IPS-NIHi7 (cell line): ENCODE measurements around the gene PPP4R3A.
A peak's percentile ranks its signal among the peaks of the same experiment; 100 is the strongest.
"Not testable (repeated sequence)": the region's sequence is repeated elsewhere in the genome, so short reads cannot be mapped to it uniquely, and the experiment has no call there.

Experiments used
- DNase-seq: peaks from one replicate; pipeline ENCODE4 v3.0.0; 2012; ENCODE audit warnings: mixed read lengths; ENCODE audit errors: extremely low spot score

Gene PPP4R3A

DNA sequence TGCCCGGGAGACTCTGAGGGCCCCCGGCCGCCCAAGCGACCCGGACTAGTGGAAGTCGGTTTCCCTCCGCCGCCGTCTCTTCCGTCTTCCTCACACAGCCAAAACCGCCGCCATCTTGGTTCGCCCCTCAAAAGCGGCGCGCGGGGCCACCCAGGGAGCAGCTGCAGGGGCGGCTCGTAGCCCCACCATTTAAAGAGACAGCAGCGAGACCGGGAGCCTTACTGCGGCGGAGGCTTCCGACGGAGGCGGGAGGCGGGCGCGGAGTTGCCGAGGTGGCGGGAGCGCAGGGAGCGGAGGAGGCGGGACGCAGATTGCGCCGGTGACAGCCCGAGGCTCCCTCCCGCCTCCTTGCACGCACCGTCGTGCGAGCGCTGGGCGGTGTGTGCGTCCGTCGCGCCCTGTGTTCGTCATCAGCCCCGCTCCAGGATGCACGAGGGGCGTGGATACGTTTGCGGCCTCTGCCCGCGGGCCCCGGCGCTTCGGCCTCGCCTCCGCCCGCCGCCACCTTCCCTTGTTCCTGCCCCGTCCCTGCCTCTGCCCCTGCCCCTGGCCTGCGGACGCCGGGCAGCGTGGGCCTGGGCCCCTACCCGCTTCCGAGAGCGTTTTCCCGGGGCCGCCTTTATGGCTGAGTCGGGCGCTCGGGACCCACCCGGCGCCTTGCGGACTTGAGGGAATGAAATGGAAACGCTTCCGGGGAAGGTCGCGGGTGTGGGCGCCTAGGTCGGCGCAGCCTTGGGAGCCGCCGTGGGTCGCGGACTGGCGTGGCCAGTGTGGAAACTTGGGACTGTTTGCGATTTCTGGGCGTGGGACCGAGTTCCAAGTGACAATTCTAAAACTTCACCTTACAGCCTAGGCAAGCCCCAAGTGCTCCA is at the start of gene PPP4R3A:
TSS of gene PPP4R3A (minus strand) at position 140 of the 872 bp plus-strand sequence. CDS start 663 bp downstream, outside the sequence.
- DNase-seq: peak; percentile 96

DNA sequence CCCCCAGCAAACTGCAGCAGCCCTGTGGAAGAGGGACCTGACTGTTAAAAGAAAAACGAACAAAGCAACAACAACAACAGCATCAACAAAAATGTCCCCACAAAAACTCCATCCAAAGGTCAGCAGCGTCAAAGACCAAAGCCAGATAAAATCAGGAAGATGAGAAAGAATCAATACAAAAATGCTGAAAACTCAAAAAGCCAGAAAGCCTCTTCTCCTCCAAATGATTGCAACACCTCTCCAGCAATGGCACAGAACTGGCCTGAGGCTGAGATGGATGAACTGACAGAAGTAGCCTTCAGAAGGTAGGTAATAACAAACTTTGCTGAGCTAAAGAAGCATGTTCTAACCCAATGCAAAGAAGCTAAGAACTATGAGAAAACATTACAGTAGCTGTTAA is 45.4 kb upstream of the PPP4R3A start:
- DNase-seq: no peak

DNA sequence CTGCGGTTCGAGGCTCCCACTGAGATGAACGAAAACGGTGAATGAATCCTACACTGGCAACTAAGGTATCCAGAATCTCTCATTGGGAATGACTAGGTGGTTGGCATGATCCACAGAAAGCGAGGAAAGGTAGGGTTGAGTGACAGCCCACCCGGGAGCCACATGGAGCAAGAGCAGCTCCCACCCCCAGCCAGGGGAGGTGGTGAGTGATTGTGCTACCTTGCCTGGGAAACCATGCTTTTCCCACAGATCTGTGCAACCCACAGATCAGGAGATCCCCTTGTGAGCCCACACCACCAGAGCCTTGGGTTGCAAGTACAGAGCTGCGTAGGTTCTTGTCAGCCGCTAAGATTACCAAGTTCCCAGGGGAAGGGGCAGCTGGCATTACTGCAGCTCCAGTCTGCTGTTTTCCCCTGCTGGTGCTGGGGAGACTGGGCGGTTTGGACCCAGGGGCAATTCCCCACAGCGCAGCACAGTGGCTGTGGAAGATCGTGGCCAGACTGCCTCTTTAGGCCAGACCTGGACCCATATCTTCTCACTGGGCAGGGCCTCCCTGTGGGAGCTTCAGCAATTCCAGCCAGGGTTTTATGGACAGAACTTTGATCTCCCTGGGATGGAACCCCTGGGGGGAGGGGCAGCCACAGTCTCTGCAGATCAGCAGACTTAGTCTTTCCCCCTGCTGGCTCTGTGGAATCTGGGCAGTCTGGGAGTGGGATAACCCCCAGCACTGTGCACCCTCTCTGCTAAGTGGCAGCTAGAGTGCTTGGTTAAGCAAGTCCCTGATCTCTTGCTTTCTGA is 44.6 kb upstream of the PPP4R3A start:
- no peak for DNase-seq

GRCh38 chr14:91548108-91548507 is 38.0 kb upstream of the PPP4R3A start:
- no peak for DNase-seq

DNA sequence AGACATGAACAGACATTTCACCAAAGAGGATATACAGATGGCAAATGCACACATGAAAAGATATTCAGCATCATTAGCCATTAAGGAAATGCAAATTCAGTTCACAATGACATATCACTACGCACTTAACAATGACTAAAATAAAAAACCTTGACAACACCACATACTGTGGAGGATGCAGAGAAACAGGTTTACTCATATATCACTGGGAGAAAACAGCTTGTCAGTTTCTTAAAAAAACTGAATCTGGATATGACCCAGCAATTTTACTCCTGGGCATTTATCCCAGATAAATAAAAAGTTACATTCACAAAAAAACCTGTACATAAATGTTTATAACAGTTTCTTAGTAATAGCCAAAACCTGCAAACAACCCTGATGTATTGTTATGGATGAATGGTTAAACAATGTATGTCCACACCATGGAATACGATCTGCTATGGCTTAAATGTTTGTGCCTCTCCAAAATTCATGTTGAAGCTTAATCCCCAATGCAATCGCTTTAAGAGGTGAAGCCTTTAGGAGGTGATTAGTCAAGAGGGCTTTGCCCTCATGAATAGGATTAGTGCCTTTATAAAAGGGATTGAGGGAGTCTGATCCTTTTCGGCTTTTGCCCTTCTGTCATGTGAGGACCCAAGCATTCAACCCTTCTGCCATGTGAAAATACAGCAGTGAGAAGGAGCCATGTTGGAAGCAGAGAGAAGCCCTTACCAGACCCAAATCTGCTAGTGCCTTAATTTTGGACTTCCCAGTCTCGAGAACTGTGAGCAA is 36.0 kb upstream of the PPP4R3A start:
- DNase-seq: no peak

GRCh38 chr14:91545204-91545603 is 35.1 kb upstream of the PPP4R3A start:
- no peak for DNase-seq

- no peak for DNase-seq
Measured at GRCh38 chr14:91536327-91536726, 26.2 kb upstream of the PPP4R3A start.

DNA sequence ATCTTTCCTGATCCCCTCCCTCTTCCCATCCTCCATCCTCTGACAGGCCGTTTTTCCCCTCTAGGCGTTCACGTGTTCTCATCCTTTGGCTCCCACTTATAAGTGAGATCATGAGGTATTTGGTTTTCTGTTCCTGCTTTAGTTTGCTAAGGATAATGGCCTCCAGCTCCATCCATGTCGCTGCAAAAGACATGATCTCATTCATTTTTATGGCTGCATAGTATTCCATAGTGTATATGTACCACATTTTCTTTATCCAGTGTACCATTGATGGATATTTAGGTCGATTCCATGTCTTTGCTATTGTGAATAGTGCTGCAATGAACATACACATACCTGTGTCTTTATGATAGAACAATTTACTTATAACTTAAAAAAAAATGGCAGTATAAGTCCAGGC is 23.9 kb upstream of the PPP4R3A start:
- DNase-seq: not testable (repeated sequence)

DNA sequence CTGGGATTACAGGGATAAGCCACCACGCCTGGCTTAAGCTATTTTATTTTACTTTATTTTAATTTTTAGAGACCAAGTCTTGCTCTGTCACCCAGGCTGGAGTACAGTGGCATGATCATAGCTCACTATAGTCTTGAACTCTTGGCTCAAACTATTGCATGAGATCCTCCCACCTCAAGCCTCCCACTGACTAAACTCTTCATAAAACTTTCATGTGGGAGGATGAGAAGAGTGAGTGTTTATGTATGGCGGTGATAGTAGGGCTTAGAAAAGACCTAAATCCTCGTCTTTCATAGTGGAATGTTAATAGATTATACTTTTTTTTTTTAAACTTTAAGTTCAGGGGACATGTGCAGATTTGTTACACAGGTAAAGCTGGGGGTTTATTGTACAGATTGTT is 23.5 kb upstream of the PPP4R3A start:
- no peak for DNase-seq

DNA sequence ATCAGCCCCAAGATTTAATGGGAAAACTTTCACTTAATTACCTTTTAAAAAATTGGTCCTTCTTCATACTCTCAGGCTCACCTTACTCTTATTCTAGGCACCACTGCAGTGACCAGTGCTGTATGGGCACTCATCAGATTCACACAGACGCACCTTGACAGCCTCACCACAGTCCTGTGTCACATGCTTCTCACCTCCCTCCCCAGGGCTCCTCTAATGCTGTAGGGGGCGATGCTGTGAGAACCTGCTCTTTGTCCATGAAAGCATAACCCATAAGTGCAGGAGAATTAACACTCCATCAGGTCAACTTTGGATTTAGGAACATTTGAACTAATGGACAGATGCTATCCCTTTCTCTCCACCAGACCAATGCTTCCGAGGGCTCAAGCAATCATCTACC is 13.9 kb upstream of the PPP4R3A start:
- DNase-seq: no peak

GRCh38 chr14:91521061-91521640 is 11.0 kb upstream of the PPP4R3A start:
- no peak for DNase-seq

DNA sequence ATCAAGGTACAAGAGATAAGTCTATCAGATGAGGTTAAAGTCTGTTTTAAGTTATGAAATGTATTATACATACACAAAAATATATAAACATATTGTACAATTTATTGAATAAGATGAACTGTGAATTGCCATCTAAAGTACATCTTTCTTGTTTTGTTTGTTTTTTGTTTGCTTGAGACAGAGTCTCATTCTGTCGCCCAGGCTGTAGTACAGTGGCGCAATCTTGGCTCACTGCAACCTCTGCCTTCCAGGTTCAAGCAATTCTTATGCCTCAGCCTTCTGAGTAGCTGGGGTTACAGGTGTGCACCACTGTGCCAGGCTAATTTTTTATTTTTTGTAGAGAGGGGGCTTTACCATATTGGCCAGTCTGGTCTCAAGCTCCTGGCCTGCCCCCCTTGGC is 10.0 kb upstream of the PPP4R3A start:
- no peak for DNase-seq

- DNase-seq: no peak
Measured at GRCh38 chr14:91519239-91520036, 9.3 kb upstream of the PPP4R3A start.

GRCh38 chr14:91516663-91517388 is 6.7 kb upstream of the PPP4R3A start:
- DNase-seq: no peak

DNA sequence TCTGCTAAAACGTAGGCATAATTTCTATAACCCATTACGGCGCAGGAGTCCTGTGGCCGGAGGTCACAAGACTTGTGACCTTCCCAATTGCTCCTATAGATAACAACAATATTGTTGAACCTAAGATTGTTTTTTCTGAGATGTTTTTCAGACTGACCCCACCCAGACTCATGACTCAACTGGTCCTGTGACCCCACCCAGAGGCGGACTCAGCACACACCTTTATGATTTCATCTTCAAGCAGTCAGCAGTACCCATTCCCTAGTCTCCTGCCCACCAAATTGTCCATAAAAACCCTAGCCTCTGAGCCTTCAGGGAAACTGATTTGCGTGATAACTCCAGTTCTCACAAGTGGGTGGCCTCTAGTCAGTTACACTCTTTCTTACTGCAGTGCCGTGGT is 5.9 kb upstream of the PPP4R3A start:
- no peak for DNase-seq

DNA sequence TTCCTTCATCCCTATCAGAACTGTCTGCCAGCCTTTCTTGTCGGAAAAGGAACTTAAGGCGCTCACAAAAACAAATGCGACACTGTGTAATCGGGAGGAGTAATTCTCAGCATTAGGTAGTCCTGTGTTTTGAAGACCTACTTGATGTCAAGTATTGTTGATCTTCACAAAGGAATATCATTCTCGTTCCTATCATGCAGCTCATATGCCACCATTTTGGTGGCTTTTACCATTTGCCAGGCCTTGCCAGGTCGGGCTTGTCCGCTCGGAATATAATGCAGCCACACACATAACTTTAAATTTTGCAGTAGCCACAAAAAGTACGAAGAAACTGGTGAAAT is 903 bp upstream of the PPP4R3A start:
- peak; percentile 18 for DNase-seq

GRCh38 chr14:91509878-91510170 is 286 bp downstream of the PPP4R3A start:
- no peak for DNase-seq

DNA sequence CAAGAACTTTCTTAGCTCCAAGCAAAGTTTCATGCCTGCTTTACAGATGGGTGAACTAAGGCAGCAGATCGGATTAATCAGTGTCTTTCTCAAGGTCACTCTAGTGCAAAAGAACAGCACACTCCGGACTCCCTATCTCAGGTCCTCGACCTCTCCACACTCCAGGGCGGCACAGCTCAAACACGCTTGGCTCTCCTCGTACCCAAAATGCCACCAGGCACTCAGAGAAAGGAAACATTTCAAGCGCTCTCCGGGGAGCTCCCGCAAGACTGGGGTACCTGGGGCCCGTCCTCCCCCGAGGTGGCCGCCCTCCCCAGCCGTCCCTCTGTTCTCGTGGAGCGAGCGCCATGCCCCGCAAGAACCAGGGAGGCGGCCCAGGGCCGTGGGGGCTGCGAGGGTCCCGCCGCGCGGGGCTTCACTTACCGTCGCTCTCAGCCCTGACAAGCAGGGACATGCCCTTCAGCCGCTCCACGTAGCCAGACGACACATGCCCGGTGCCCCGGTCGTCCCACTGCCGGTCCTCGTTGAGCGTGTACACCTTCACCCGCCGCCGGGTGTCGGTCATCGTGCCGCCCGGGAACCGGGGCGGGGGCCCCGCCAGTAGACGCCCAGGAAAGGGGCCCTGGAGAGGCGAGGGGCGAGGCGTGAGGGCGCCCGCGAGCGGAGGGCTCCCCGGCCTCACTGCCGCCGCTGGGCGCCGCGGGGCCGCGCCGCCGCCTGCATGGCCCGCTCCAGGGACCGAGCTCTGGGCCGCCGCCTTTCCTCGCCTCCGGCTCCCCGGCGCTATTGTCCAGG is 830 bp downstream of the PPP4R3A start:
- peak; percentile 35 for DNase-seq

- DNase-seq: no peak
Measured at GRCh38 chr14:91508105-91508504, 2.0 kb downstream of the PPP4R3A start.

DNA sequence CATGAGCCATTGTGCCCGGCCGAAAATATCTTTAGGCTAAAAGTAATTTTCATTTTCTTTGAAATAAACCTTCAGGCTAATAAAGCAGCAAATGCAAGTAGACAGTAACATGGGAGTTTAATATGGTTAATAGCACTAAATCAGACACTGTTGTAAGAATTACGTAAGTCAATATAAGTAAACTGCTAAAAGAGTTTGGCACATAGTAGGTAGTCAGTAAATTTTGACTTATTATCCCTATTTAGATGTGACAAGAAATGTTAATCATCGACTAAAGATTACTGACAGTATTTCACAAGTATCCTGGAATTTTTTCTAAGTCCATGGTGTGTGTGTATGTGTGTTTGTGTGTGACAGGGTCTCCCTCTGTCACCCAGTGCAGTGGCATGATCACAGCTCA is 3.9 kb downstream of the PPP4R3A start:
- DNase-seq: no peak
